CD4-positive, alpha-beta T cell treated with Interleukin-12 subunit alpha and Interleukin-12 subunit beta, for 1 hour (primary cell): ENCODE results near the gene CCDC201.
"Not testable (repeated sequence)": the region's sequence is repeated elsewhere in the genome, so short reads cannot be mapped to it uniquely, and the experiment has no call there.

ENCODE experiments used
- DNase-seq: peaks from one replicate; pipeline ENCODE4 v3.0.0-alpha.2; 2020

CCDC201 gene

DNA sequence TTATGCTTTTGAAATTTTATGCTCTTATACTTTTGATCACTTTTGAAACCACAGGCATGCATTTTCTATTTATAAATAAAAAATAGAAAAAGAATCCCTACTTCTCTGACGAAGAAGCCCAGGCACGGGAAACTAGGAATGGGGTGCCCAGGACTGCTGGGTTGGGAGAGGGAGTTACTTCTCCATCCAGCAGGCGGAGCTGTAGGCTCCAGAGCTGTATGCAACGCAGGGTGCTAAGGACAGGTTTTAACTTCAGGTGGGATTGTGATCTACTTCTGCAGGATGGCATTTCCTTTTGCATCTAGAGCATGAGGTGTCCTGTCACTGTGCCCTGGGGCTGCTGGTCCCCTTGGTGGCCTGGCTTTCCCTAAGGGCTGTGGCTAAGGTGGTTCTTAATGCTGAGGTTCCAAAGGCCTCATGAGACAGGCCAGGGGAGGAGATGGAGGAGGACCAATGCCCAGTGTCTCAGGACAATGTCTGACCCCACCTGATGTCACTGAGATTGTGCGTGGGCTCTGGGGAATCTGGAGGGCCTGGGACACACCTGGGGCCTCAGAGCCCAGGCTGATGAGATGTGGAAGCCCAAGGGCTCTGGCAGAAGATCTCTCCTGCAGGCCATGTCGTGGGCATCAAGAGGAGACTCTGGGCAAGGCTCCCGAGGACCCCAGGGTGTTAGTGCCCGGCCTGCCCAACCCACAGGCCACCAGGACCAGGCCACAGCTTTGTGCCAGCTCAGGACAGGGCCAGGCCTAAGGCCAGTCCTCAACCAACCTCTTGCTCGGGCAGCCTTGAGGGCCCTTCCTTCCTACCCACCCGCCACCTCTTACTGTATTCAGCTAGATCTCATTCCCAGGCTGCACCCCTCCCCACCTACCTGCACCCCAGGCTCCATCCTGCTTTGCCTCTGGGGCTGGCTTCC is 507 bp downstream of the CCDC201 start:
- DNase-seq: no peak

DNA sequence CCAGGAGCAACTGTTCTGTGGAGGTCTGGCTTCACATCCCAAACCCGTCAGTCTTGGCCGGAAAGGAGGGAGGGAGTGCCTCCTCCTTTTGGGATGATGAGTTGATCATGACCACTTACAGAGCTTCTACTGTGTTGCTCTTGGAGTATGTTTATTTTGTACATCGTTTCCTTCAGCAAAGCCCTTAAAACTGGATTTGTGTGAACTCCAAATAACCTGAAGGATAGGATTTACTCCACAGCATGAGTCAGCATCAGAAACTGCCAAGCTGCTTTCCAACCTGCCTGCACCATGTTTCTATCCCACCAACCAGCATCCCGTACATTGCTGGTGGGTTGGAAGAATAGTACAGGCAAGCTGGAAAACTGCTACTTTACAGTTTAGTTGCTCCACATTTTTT is 3.5 kb downstream of the CCDC201 start:
- DNase-seq: no peak

DNA sequence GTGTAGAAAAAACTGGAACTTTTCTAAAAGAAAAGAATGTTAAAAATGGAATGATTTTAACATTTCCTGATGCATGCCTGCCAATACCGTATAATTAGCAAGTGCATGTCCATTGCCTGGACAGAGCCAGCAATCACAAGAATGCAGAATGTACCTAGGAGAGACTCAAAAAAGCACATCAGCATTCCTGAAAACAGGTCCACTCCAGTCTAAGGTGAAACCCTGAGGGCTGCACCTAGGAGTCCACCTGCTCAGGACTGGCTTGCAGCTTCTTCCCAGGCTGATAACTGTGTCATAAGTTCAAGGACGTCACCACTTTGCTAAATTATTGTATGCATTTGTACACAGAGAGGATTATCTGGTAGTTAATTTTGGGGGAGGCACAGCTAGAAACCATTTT is 5.4 kb downstream of the CCDC201 start:
- DNase-seq: no peak

DNA sequence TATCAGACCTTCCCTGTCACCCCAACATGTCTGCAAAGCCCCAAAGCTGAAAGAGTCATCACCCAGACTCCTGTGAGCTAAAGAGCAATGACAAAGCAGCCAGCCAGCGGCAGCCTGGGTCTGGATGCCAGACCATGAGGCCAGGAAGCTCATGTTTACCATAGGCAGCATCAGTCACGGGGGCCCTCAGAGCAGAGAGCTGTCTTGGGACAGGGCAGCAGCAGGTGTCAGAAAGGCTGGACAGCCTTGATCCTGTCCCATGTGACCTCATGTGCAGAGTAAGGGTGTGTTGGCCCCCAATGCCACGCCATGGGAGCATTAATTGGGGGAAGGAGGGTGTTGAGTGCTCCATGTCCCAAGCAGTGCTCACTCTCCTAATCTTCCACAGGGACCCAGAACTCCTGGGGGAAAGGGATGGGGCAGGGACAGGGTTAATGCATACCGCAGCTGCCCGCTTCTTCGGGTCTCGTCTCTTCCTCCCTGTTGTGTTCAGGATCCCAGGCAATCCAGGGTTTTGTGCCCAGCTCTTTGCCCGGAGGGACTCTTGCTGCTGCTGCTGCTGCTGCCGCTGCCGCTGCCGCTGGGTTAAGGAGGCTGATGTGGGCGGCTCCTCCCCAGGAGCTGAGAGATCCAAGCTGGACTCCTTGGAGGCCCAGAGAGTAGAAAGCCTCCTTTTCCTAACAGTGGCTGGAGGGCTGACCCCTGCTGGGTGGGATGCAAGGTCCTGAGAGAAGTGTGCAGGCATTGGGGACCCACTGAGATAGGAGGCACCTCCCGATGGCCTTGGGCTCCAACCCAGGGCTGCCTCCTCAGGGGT is 7.1 kb downstream of the CCDC201 start:
- DNase-seq: no peak

DNA sequence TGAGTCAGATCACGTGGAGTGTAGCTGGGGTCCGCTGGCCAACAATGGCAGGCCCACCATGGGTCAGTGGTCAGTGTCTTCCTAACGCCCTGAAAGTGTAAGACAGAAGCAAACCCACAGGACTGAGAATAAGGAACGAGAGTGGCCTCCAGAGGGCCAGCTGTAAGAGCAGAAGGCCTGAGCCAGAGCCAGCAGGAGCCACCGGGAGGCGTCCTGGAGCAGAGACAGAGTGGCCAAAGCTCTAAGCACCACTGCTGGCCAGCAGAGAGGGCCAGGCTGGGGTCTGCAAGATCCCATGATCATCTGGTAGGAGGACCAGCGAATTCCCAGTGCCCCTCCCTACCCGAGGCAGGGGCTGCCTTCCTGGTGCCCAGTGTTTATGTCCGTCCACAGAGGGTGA is 9.2 kb downstream of the CCDC201 start:
- no peak for DNase-seq

DNA sequence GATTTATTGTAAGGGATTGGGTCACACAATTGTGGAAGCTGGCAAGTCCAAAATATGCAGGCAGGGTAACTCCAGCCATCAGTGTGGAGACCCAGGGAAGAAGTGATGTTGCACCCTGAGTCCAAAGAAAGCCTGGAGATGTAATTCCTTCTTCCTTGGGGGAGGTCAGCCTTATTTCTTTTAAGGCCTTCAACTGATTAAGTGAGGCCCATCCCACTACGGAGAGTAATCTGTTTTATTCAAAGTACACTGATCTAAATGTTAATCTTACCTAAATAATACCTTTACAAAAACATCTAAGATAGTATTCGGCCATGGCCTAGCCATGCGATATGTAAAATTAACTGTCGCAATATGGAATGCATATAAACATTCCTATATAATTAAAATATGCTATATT is 16.0 kb downstream of the CCDC201 start:
- DNase-seq: not testable (repeated sequence)

DNA sequence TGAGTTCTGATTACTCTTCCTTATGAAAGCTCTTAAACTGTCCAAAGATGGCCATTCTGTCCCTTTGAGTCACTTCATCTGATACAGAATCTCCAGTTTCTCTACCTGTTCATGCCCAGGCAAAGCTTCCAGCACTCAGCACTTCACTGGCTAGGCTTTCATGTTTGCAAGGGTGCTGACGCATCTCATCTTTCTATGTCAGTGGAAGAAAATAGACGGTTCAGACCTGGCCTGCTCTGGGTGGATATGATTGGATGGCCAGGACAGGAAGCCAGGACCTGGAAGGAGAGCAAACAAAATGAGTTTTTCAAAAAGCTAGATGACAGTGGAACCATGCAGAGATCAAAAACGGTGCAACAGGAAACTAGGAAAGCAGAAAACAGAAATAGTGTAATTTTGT is 17.2 kb downstream of the CCDC201 start:
- DNase-seq: not testable (repeated sequence)

DNA sequence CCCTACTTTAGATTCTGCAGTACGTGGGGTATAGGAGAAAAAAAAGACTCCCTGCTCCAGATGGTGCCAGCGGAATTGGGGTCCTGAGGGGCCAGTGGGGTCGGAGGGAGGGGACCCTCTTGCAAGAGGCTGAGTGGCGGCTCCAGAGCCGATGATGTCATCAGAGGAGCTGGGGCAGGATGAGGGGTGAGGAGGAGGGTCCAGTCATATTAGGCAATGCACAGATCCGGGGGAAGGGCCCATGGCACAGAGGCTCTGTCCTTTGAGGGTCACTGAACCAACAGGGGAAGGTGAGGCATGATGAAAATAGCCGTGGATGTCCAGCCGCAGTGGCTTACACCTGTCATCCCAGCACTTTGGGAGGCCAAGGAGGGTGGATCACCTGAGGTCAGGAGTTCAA is 19.4 kb downstream of the CCDC201 start:
- DNase-seq: not testable (repeated sequence)

DNA sequence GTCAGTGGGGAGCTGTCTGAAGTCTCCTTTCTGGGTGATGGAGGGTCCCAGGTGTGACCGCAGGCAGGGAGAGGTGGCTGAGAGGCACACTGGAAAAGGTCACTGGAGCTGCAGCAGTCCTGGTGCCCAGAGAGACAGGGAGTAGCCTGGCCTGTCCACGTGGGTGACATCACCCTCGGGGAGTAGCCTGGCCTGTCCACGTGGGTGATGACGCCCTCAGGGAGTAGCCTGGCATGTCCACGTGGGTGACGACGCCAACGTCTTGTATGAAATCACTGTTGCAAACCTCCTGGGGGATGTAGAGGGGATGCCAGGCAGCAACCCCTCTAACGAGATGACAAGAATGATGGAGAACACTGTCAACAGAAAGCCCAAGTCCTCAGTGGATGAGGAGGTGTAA is 19.9 kb downstream of the CCDC201 start:
- DNase-seq: not testable (repeated sequence)

DNA sequence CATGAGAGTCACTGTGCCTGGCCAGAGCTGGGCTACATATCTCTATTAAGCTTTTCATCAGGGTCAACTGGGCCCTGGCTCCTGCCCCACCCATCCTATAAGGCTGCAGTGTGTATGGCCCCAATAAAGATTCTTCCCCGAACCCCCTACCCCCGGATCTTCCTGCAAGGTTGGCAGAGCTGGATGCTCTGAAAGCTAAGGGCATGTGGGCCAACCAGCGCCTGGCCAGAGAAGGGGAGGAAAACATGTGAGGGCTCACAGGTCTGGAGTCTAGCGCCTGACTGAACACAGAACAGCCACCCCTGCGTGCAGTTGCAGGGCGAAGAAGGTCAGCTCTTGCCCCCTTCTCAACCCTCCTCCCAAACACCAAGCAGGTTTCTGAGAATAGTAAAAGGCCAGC is 24.1 kb downstream of the CCDC201 start:
- not testable (repeated sequence) for DNase-seq

DNA sequence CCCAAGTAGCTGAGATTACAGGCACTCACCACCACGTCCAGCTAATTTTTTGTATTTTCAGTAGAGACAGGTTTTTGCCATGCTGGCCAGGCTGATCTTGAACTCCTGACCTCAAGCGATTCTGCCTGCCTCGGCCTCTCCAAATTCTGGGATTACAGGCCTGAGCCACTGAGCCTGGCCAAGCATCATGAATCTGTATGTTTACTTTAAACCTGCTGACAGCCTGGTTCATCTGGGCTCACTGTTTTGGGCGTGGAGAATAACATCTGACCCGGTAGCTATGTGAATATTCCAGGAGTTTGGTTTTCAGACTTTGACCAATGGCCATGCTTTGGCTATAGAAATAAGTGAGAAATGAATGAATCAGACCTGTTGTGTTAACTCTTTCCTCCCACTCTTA is 26.3 kb downstream of the CCDC201 start:
- not testable (repeated sequence) for DNase-seq

DNA sequence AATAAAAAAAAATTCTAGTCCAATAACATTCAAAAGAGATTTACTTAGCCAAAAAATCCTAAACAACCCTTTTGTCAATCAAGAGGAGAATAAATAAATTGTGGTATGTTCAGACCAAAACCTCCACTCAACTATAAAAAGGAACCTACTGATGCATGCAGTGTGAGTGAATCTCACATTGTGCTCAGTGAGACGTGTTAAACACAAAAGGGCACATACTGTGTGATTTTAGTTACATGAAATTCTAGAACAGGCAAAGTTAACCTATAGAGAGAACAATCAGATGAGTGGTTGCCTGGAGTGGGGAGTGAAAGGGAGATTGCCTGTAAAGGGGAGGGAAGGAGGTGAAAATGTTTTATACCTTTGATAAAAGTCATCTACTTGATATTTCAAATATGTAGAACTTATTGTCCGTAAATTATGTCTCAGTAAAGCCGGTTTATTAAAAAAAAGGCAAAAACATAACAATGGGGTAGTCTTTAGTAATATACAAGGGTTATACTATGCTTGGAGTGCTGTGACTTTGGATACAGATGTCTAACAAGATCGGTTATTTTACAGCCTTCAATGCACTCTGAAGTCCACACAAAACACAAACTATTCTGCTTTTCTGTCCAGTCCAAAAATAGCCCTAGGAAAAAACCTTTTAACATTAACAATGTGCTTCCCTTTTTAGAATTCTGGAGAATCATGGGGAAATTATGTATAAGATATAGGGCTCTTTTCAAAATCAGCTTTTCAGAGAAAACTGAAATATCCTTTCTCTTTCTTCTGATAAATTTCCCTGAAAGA is 30.8 kb downstream of the CCDC201 start:
- not testable (repeated sequence) for DNase-seq

DNA sequence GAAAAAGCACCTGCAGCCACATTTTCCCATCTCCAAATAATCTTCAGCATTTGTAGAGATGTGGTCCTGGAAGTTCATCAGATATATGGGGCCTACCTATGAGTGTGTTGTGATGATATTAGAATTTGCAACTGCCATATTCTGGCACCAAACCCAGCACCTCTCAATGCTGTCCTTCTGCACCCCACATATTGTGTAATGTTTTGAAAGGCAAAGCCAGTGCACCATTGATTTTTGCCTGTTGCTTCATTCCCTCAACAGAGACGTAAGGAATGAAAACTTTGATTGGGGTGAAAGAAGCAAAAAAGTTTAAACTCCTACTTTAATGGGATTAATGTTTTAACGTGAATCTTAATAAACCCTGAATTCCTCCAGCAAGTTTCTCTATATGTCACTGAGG is 34.0 kb downstream of the CCDC201 start:
- not testable (repeated sequence) for DNase-seq

DNA sequence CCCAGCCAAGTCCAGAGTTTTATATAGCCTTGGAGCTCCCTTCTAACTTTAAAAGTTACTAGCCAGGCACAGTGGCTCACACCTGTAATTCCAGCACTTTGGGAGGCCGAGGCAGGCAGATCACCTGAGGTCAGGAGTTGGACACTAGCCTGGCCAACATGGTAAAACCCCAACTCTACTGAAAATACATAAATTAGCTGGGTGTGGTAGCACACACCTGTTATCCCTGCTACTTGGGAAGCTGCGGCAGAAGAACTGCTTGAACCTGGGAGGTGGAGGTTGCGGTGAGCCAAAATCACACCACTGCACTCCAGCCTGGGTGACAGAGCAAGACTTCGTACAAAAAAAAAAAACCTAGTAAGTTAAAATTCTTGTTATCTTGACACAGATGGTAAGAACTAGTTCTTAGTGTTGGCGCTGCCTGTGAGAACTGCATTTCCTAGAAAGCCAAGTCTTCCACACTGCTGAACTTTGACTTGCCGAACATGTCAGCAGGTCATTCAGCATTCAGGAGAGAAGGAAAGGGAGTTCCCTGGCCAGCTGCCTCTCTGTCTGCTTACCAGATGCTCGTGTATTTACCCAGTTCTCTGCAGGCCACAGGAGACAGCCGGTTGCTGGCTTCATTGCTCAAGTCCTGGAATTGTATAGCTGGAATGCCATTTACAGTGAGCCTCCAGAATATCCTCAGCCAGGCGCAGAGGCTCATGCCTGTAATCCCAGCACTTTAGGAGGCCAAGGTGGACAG is 40.3 kb downstream of the CCDC201 start:
- not testable (repeated sequence) for DNase-seq

DNA sequence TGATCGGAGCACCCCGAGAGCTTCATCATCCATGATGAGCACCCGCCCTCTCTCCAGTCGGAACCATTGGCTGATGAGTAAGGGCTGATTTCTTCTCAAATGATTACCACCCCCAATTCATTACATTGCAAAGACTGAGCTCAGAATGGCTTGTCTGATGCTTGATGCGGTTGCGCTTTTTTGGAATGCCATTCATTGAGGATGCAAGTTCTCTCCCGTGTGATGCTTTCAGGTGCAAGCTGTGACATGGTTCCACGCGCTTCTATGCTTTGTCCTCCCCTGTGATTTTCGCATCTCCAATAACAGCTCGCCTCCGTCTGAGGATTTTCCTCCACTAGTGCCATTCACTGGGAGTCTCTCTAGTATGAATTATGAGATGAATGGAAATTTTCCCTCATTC is 43.0 kb downstream of the CCDC201 start:
- not testable (repeated sequence) for DNase-seq

DNA sequence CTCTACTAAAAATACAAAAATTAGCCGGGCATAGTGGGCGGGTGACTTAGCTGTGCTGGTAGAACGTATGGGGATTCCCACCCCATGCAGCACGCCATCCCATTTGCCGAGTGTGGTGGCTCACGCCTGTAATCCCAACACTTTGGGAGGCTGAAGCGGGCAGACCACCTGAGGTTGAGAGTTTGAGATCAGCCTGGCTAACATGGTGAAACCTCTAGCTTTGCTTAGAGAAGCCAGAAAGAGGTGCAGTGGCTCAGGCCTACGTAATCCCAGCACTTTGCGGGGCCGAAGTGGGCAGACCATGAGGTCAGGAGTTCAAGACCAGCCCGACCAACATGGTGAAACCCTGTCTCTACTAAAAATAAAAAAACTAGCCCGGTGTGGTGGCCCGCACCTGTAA is 45.2 kb downstream of the CCDC201 start:
- DNase-seq: not testable (repeated sequence)

DNA sequence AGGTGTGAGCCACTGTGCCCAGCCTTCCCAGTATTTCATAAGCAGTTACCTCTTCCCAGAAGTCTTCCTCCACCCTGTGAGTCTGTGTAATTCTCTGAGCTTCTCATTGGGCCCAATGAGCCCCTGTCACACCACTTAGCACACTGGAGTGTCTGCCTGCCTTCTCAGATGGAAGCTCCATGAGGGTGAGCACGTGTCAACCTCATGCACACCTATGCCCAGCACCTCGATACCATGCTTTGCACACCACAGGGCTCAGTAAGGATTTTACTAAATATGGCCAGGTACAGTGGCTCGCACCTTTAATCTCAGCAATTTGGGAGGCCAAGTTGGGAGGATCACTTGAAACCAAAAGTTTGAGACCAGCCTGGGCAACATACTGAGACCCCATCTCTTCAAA is 46.3 kb downstream of the CCDC201 start:
- not testable (repeated sequence) for DNase-seq

DNA sequence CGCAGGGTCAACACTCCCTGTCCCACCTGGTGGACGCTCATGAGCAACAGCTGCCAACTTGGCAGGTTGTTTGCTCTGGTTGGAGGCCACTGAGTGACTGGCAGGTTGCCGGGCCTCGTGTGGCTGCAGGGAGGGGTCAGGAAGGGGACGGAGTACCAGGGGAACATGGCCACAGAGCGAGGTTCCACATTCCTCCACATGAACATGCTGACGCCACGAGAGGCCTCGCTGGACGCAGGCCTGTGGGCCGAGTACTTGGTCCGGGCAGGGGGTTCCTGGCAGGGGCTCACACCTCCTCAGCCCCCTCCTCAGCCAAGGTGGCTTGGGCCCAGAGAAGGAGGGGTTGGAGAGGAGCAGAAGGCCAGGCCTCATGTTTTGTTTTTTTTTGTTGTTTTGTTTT is 54.1 kb downstream of the CCDC201 start:
- DNase-seq: not testable (repeated sequence)

DNA sequence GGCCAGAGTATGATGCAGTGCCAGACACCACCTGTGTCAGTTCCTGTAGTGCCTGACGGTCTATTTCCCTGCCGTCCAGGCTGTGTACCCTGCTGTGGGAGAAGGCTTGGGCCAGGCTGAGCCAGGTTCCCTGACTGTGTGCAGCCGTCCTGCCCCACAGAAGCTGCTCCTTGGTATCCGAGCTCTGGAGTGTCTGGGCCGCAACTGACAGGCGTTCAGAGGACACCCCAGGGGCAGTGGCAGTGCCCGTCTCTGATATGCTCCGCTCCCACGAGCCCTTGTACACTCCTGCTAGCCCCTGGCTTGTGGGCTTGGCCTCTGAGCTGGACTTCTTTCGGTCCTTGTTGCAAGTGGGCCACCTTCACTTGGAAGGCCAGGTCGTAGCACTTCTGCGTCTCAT is 55.0 kb downstream of the CCDC201 start:
- DNase-seq: not testable (repeated sequence)

DNA sequence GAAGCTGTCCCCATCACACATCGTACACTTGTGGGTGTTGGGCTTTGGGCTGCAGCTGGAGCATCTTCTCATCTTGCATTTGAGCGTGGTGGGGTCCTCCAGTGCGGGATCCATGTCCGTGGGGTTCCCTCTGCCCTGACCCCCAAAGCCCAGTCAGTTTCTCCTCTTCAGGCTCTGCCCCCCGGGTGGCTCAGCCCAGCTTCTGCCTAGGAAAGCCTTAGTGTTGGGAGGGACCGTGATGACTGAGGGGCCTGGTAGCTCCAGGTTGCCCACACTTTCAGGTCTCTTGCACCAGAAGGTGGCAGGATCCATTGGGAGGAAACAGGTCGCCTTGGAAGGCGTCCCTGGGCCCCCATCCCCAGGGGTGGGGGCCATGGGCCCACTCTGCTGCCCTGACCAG is 55.9 kb downstream of the CCDC201 start:
- DNase-seq: not testable (repeated sequence)

DNA sequence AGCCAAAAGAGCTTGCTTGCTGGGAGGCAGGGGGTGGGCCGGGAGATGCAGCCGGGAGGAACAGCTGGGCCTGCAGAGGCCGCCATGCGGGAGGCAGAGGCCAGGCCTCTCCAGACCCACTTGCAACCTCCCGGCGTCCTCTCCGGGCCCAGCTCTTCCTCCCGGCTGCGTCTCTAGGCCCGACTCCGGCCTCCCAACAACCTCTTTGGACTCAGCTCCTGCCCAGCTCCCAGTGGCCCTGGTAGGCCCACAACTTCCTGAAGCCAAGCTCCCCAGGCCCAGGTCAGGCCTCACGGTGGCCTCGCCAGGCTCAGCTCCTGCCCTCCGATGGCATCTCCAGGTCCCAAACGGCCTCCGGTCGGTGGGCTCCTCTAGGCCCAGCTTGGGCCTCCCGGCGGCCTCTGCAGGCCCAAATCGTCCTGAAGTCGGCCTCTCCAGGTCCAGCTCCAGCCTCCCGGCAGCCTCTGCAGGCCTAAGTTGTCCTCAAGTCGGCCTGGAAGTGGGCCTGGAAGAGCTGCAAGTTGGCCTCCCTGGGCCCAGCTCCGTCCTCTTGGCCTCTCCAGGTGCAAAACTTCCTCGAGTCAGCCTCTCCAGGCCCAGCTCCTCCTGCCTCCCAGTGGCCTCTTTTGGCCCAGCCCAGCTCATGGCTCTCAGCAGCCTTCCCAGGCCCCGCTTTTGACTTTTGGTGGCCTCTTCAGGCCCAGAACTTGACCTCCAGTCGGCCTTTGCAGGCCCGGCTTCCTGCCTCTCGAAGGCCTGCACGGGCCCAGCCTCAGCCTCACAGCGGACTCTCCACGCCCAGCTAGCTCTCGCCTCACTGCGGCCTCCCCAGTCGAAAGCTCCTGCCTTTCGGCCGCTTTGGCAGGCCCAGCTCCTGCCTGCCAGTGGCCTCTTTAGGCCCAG is 58.4 kb downstream of the CCDC201 start:
- DNase-seq: not testable (repeated sequence)
